Kidney (tissue), 14 donors: ENCODE data around the gene ASTN2. TPM values are rescaled to one million over a fixed set of nuclear protein-coding genes. Genes with fewer than 3 reads are reported as not detected.

Experiments
- DNase-seq, 5 donors: peaks; one replicate each; pipeline ENCODE4 v3.0.0-alpha.2; 2013 to 2020
- FAIRE-seq: peaks from 2 replicates; lab custom pipeline; 2012; peaks lifted over from hg19 to GRCh38; lab: Jason Lieb, UNC
- H3K27ac ChIP-seq, 2 donors: one replicate each; pipeline ENCODE4 v1.7.0; 2013; ENCODE audit warnings: low read depth in 2 of 2, low read length in 2 of 2, inconsistent platforms in 1 of 2
- H3K27me3 ChIP-seq: one replicate; pipeline ENCODE4 v1.7.1; 2013; ENCODE audit warnings: low read length, inconsistent platforms; ENCODE audit not compliant: control insufficient read depth, insufficient read depth
- H3K36me3 ChIP-seq, 3 donors: one replicate each; pipeline versions ENCODE4 v1.7.0 to v1.7.1; 2013; ENCODE audit warnings: low read length in 3 of 3, control low read depth in 1 of 3, inconsistent platforms in 1 of 3; ENCODE audit not compliant: insufficient read depth in 3 of 3, control insufficient read depth in 2 of 3
- H3K4me1 ChIP-seq, 3 donors: one replicate each; pipeline versions ENCODE4 v1.7.0 to v1.7.1; 2013; ENCODE audit warnings: low read length in 3 of 3, inconsistent platforms in 1 of 3, low read depth in 1 of 3; ENCODE audit not compliant: control insufficient read depth in 2 of 3, insufficient read depth in 2 of 3
- H3K4me3 ChIP-seq, 3 donors: one replicate each; pipeline versions ENCODE4 v1.7.0 to v1.8.1; 2013; ENCODE audit warnings: low read length in 3 of 3, control low read depth in 1 of 3, inconsistent platforms in 1 of 3
- H3K9ac ChIP-seq, 3 donors: one replicate each; pipeline versions ENCODE4 v1.7.0 to v1.7.1; 2013; ENCODE audit warnings: low read length in 3 of 3, control low read depth in 1 of 3, inconsistent platforms in 1 of 3
- H3K9me3 ChIP-seq, 3 donors: one replicate each; pipeline versions ENCODE4 v1.7.0 to v1.7.1; 2013; ENCODE audit warnings: low read length in 3 of 3, control low read depth in 1 of 3, inconsistent platforms in 1 of 3; ENCODE audit not compliant: control insufficient read depth in 2 of 3, insufficient read depth in 1 of 3
- CTCF ChIP-seq: IDR thresholded peaks from 3 replicates; pipeline ENCODE4 v1.5.1; 2012; ENCODE audit warnings: mild to moderate bottlenecking, moderate library complexity, borderline replicate concordance; ENCODE audit not compliant: insufficient read depth; ENCODE audit errors: extremely low read depth
- intact Hi-C: fragments of 100-400 bp; cut with DNase I; formaldehyde crosslinking; loops from one replicate; pipeline ENCODE4 v1.11.1; 2022
- polyA plus RNA-seq: library from polyadenylated mRNA; stranded (reverse); fragments of 350-450 nt; fragmentation: Illumina TruSeq; extraction: RNeasy Lipid Tissue Mini Kit (QIAGEN cat#74804); gene quantifications from one replicate; pipeline ENCODE4 v1.2.3, GENCODE V29; 2014; ENCODE audit warnings: low read depth, low replicate concordance; ENCODE audit not compliant: insufficient read depth
- total RNA-seq: library from RNA; stranded (reverse); fragmentation: NEBNext Ultra II Directional; extraction: Animal tissue kit (Norgen Biotek cat#: 25700); gene quantifications from one replicate; pipeline ENCODE4 v1.2.1, GENCODE V29; 2021
- donor health status: control.
- donor health status: control.
- donor health status: control.
- donor health status: control.
- donor health status: control.
- donor health status: DM: yes; HTN: yes; CAD: no.
- donor health status: Normal renal cell carcinoma (clear cell type).

ASTN2 gene
- total and polyA plus RNA-seq, 2 donors from 2014 or later: 7.6 to 11.5 TPM

GRCh38 chr9:116504893-116505480, 909.9 kb downstream of the ASTN2 start:
- Histone ChIP-seq H3K9me3 (no peaks in the 10 kb centered on the region), H3K27me3 (no peaks in the 10 kb centered on the region), H3K4me1 (peaks cover 0 to 5% (median 0%) of the 10 kb centered on the region in 3 donors), H3K4me3 (no peak overlapping the region), H3K27ac (no peak overlapping the region), H3K9ac (no peak overlapping the region), H3K36me3 (no peaks in the 10 kb centered on the region)
- FAIRE-seq: no peak
- no peak for DNase-seq
- intact Hi-C loops: no loop called here
- TF ChIP-seq CTCF: no peak

GRCh38 chr9:116504081-116504480, 910.8 kb downstream of the ASTN2 start:
- intact Hi-C loops: no loop called here
- FAIRE-seq: no peak
- H3K4me1 ChIP-seq: peaks cover 0 to 5% (median 0%) of the 10 kb centered on the region in 3 donors
- no peak overlapping the region for H3K4me3 ChIP-seq
- no peak overlapping the region for H3K9ac ChIP-seq
- H3K9me3 ChIP-seq: no peaks in the 10 kb centered on the region
- DNase-seq: no peak
- no peak for TF ChIP-seq CTCF
- no peaks in the 10 kb centered on the region for H3K36me3 ChIP-seq
- no peaks in the 10 kb centered on the region for H3K27me3 ChIP-seq
- no peak overlapping the region for H3K27ac ChIP-seq

- H3K4me3 ChIP-seq: no peak overlapping the region
- H3K36me3 ChIP-seq: no peaks in the 10 kb centered on the region
- no peaks in the 10 kb centered on the region for H3K9me3 ChIP-seq
- intact Hi-C loops: no loop called here
- H3K27me3 ChIP-seq: no peaks in the 10 kb centered on the region
- no peak overlapping the region for H3K27ac ChIP-seq
- H3K4me1 ChIP-seq: peaks cover 0 to 5% (median 0%) of the 10 kb centered on the region in 3 donors
- TF ChIP-seq CTCF: no peak
- FAIRE-seq (no peak), DNase-seq (no peak)
- no peak overlapping the region for H3K9ac ChIP-seq
These were observed 912.1 kb downstream of the ASTN2 start for GRCh38 chr9:116502746-116503145.

- Histone ChIP-seq H3K9me3 (no peaks in the 10 kb centered on the region), H3K4me3 (no peak overlapping the region), H3K9ac (no peak overlapping the region), H3K36me3 (no peaks in the 10 kb centered on the region), H3K27me3 (no peaks in the 10 kb centered on the region), H3K4me1 (peaks cover 0 to 5% (median 0%) of the 10 kb centered on the region in 3 donors), H3K27ac (no peak overlapping the region)
- intact Hi-C loops: no loop called here
- TF ChIP-seq CTCF: no peak
- no peak for DNase-seq
- no peak for FAIRE-seq
These were observed 913.0 kb downstream of the ASTN2 start for GRCh38 chr9:116501871-116502270.
